ENCODE results near the gene ARL4D. TPM values are rescaled to one million over a fixed set of nuclear protein-coding genes. Genes with fewer than 3 reads are reported as not detected.

Gene ARL4D
- total RNA-seq, 2 experiments from 2014 or later: 2.2 to 3.4 TPM

GRCh38 chr17:43383826-43384475 is 14.8 kb upstream of the ARL4D start:
- no peak for ATAC-seq
- no peak overlapping the region for H3K27ac Mint-ChIP-seq
- intact Hi-C loops (cut with micrococcal nuclease): no loop called here
- CTCF ChIA-PET: interaction anchor here (1.4 to 2.5 kb wide), 2 partner anchors 10 to 100 kb away, joined by 3 to 10 read pairs; no protein-coding TSS in a partner anchor
- POLR2A ChIA-PET: interaction anchor here (0.6 to 1.9 kb wide), 5 partner anchors 9 to 100 kb away, joined by 3 to 7 read pairs (median 4); partner anchors contain the start of genes ARL4D and DHX8
- no peaks in the 10 kb centered on the region for H3K27me3 Mint-ChIP-seq
- H3K9me3 Mint-ChIP-seq: peaks cover 4% of the 10 kb centered on the region
- DNase-seq: no peak
- H3K36me3 Mint-ChIP-seq (ENCODE audit: low read depth): peaks cover 8% of the 10 kb centered on the region
- peaks cover 4% of the 10 kb centered on the region for H3K4me1 Mint-ChIP-seq (ENCODE audit: low read depth)
- no peak for TF ChIP-seq CTCF (IDR thresholded peaks at IDR 0.05)
- H3K4me3 Mint-ChIP-seq: no peak overlapping the region

- H3K9me3 Mint-ChIP-seq: peaks cover 4% of the 10 kb centered on the region
- no peak overlapping the region for H3K27ac Mint-ChIP-seq
- no peaks in the 10 kb centered on the region for H3K27me3 Mint-ChIP-seq
- H3K36me3 Mint-ChIP-seq (ENCODE audit: low read depth): peaks cover 8% of the 10 kb centered on the region
- intact Hi-C loops (cut with micrococcal nuclease): no loop called here
- CTCF ChIA-PET: interaction anchor here (1.4 to 2.5 kb wide), 2 partner anchors 10 to 100 kb away, joined by 3 to 10 read pairs; no protein-coding TSS in a partner anchor
- POLR2A ChIA-PET: interaction anchor here (0.6 to 1.9 kb wide), 5 partner anchors 9 to 99 kb away, joined by 3 to 7 read pairs (median 4); partner anchors contain the start of genes ARL4D and DHX8
- H3K4me3 Mint-ChIP-seq: no peak overlapping the region
- H3K4me1 Mint-ChIP-seq (ENCODE audit: low read depth): peaks cover 5% of the 10 kb centered on the region
- no peak for ATAC-seq
- no peak for DNase-seq
- no peak for TF ChIP-seq CTCF (IDR thresholded peaks at IDR 0.05)
These were observed 14.3 kb upstream of the ARL4D start for GRCh38 chr17:43384476-43384862.

GRCh38 chr17:43385046-43385831 is 13.6 kb upstream of the ARL4D start:
- no peak for TF ChIP-seq CTCF (IDR thresholded peaks at IDR 0.05)
- peaks cover 3% of the 10 kb centered on the region for H3K36me3 Mint-ChIP-seq (ENCODE audit: low read depth)
- intact Hi-C loops (cut with micrococcal nuclease): no loop called here
- H3K9me3 Mint-ChIP-seq: peaks cover 2% of the 10 kb centered on the region
- ATAC-seq (no peak), DNase-seq (no peak)
- no peaks in the 10 kb centered on the region for H3K27me3 Mint-ChIP-seq
- no peak overlapping the region for H3K27ac Mint-ChIP-seq
- H3K4me1 Mint-ChIP-seq (ENCODE audit: low read depth): peaks cover 5% of the 10 kb centered on the region
- ChIA-PET CTCF (interaction anchor here (0.7 to 4.1 kb wide), 3 partner anchors 9 to 98 kb away, joined by 3 to 63 read pairs (median 10); partner anchors contain the start of gene DHX8), POLR2A (interaction anchor here (1.3 to 6.2 kb wide), 4 partner anchors 10 to 98 kb away, joined by 4 to 138 read pairs (median 4); partner anchors contain the start of genes ARL4D and DHX8)
- no peak overlapping the region for H3K4me3 Mint-ChIP-seq

- ChIA-PET POLR2A (interaction anchor here (0.6 to 6.2 kb wide), 12 partner anchors 9 to 269 kb away, joined by 3 to 138 read pairs (median 10); partner anchors contain the start of genes ARL4D and DHX8), CTCF (interaction anchor here (0.7 to 4.1 kb wide), 11 partner anchors 8 to 95 kb away, joined by 3 to 63 read pairs (median 3); partner anchors contain the start of genes ARL4D and DHX8)
- Mint-ChIP-seq H3K9me3 (no peaks in the 10 kb centered on the region), H3K4me1 (ENCODE audit: low read depth) (peaks cover 5% of the 10 kb centered on the region), H3K4me3 (peak overlapping the region; percentile 82), H3K27ac (peak overlapping the region; percentile 99), H3K27me3 (no peaks in the 10 kb centered on the region), H3K36me3 (ENCODE audit: low read depth) (peaks cover 2% of the 10 kb centered on the region)
- peak; percentile 94 for DNase-seq
- intact Hi-C loops (cut with micrococcal nuclease): loop anchor here (2.0 kb wide), 1 partner anchor 20 kb away; no protein-coding TSS in a partner anchor
- ATAC-seq: peak; percentile 76
- no peak for TF ChIP-seq CTCF (IDR thresholded peaks at IDR 0.05)
These were observed 10.3 kb upstream of the ARL4D start for GRCh38 chr17:43388359-43389045.

Data from activated CD8-positive, alpha-beta T cell treated with anti-CD3 and anti-CD28 coated beads for 36 hours (primary cell).